Measurements from ENCODE around the gene CGN. TPM values are rescaled to one million over a fixed set of nuclear protein-coding genes. Genes with fewer than 3 reads are reported as not detected.

CGN gene
- total and polyA plus RNA-seq, 2 donors (not counting 3 experiments of a cell fraction or from before 2014, with no cell fraction given), result 0.32 to 0.73 TPM

DNA sequence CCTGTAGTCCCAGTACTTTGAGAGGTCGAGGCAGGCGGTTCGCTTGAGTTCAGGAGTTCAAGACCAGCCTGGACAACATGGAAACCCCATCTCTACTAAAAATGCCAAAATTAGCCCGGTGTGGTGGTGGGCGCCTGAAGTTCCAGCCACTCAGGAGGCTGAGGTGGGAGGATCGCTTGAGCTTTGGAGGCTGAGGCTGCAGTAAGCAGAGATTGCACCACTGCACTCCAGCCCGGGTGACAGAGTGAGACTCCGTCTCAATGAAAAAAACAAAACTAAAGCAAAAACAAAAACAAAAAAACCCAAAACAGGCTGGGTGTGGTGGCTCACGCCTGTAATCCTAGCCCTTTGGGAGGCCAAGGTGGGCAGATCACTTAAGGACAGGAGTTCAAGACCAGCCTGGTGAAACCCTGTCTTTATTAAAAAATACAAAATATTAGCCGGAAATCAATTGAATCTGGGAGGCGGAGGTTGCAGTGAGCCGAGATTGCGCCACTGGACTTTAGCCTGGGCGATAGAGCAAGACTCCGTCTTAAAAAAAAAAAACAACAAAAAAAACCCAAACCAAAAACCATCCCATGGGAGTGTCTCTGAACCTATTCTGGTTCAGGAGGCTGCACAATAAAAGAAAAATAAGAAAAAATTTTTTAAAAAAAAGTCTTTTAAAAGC lies 1.7 kb upstream of the CGN start:
- dilution Hi-C loops (cut with MboI; ENCODE audit: extremely low pct_ligation_motif_present, low sequenced_read_pairs), result no loop called here
- no peak for FAIRE-seq
- H3K4me1 ChIP-seq (ENCODE audit: control insufficient read depth, extremely low read depth, insufficient read depth, low read length), result peaks cover 12% of the 10 kb centered on the region

DNA sequence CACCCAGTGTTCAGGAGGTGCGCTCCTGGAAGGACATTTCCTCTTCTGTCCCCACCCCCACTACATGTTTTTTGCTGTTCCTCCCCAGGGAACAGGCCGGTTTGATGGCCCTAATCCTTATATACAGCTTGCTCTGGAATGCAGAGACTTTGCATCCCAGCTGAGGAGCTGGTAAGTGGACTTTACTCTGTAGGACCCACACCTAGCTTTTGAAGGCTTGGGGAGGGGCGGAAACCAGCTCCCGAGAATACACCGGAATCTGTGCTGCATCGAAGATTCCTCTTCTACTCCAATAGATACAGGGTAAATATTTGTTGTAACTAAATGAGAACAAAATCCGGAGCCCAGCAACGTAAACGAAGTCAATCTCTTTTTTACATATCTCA lies 1.2 kb upstream of the CGN start:
- POLR2A ChIA-PET, result no interaction called here
- Histone ChIP-seq H4K20me1 (replicated peaks; ENCODE audit: control insufficient read depth, extremely low read depth, insufficient read depth, low read length) (no peaks in the 10 kb centered on the region), H3K4me1 (ENCODE audit: control insufficient read depth, extremely low read depth, insufficient read depth, low read length) (peaks cover 12% of the 10 kb centered on the region), H3K36me3 (ENCODE audit: control insufficient read depth in 2 of 2, extremely low read depth in 1 of 2, insufficient read depth in 2 of 2, low read length in 2 of 2) (no peaks in the 10 kb centered on the region), H3K4me3 (replicated peaks in 1 of 3; ENCODE audit: insufficient read depth in 1 of 3, low read depth in 1 of 3, low read length in 3 of 3) (no peak overlapping the region), H3K27ac (ENCODE audit: insufficient read depth, low read depth, low read length) (no peak overlapping the region), H3K4me2 (ENCODE audit: insufficient read depth, low read length) (no peak overlapping the region), H2AFZ (ENCODE audit: low read depth, low read length) (no peak overlapping the region), H3K9ac (replicated peaks; ENCODE audit: extremely low read depth, insufficient read depth, low read length) (no peak overlapping the region), H3K27me3 (ENCODE audit: control insufficient read depth in 2 of 2, insufficient read depth in 2 of 2, low read length in 2 of 2) (peaks cover 0 to 2% of the 10 kb centered on the region in 2 experiments), H3K9me1 (replicated peaks; ENCODE audit: control insufficient read depth, extremely low read depth, insufficient read depth, low read length) (no peaks in the 10 kb centered on the region), H3K79me2 (ENCODE audit: control insufficient read depth, insufficient read depth, low read length) (no peaks in the 10 kb centered on the region), H3K9me3 (replicated peaks; ENCODE audit: control insufficient read depth, insufficient read depth, low read length) (no peaks in the 10 kb centered on the region)
- DNase-seq (ENCODE audit: low read depth, low spot score), result no peak
- dilution Hi-C loops (cut with MboI; ENCODE audit: extremely low pct_ligation_motif_present, low sequenced_read_pairs), result no loop called here
- intact Hi-C loops (cut with micrococcal nuclease), result loop anchor here (2.0 kb wide), 1 partner anchor 51 kb away; the partner anchor contains the start of gene POGZ
- CTCF ChIA-PET, result interaction anchor here (0.7 to 2.1 kb wide), 3 partner anchors 10 to 14 kb away, joined by 4 to 5 read pairs (median 5); no protein-coding TSS in a partner anchor
- BruUV-seq (replicated peaks), result no TSS peak
- FAIRE-seq, result no peak
- no peak for TF ChIP-seq EZH2 (IDR thresholded peaks at IDR 0.05; ENCODE audit: borderline replicate concordance, low read depth, low read length, severe bottlenecking)

More for the DNA sequence above, 1.7 kb upstream of the CGN start:
- DNase-seq (ENCODE audit: low read depth, low spot score), result no peak
- intact Hi-C loops (cut with micrococcal nuclease), result loop anchor here (2.0 kb wide), 1 partner anchor 51 kb away; the partner anchor contains the start of gene POGZ
- Histone ChIP-seq H3K4me3 (replicated peaks in 1 of 3; ENCODE audit: insufficient read depth in 1 of 3, low read depth in 1 of 3, low read length in 3 of 3) (no peak overlapping the region), H3K36me3 (ENCODE audit: control insufficient read depth in 2 of 2, extremely low read depth in 1 of 2, insufficient read depth in 2 of 2, low read length in 2 of 2) (no peaks in the 10 kb centered on the region), H3K79me2 (ENCODE audit: control insufficient read depth, insufficient read depth, low read length) (no peaks in the 10 kb centered on the region), H3K27me3 (ENCODE audit: control insufficient read depth in 2 of 2, insufficient read depth in 2 of 2, low read length in 2 of 2) (peaks cover 0 to 2% of the 10 kb centered on the region in 2 experiments), H3K27ac (ENCODE audit: insufficient read depth, low read depth, low read length) (no peak overlapping the region), H2AFZ (ENCODE audit: low read depth, low read length) (no peak overlapping the region), H3K9me1 (replicated peaks; ENCODE audit: control insufficient read depth, extremely low read depth, insufficient read depth, low read length) (no peaks in the 10 kb centered on the region), H3K9me3 (replicated peaks; ENCODE audit: control insufficient read depth, insufficient read depth, low read length) (no peaks in the 10 kb centered on the region), H3K4me2 (ENCODE audit: insufficient read depth, low read length) (no peak overlapping the region), H3K9ac (replicated peaks; ENCODE audit: extremely low read depth, insufficient read depth, low read length) (no peak overlapping the region), H4K20me1 (replicated peaks; ENCODE audit: control insufficient read depth, extremely low read depth, insufficient read depth, low read length) (no peaks in the 10 kb centered on the region)
- CTCF ChIA-PET, result interaction anchor here (2.1 kb wide), 1 partner anchor 13 kb away, joined by 5 read pairs; no protein-coding TSS in a partner anchor
- no TSS peak for BruUV-seq (replicated peaks)
- POLR2A ChIA-PET, result no interaction called here
- TF ChIP-seq GATA2 (IDR thresholded peaks at IDR 0.05; ENCODE audit: insufficient read depth, insufficient read length, low read depth, low read length) (no peak), FOS (IDR thresholded peaks at IDR 0.05; ENCODE audit: borderline replicate concordance, insufficient read depth, low read length) (no peak), POLR2A (IDR thresholded peaks at IDR 0.05; ENCODE audit: low read depth, low read length) (no peak)
